Kidney glomerular epithelial cell (primary cell): ENCODE results near the gene TMEM42.

ENCODE experiments used
- DNase-seq: peaks from one replicate; lab custom pipeline; 2025; lab: John Stamatoyannopoulos, UW

The TMEM42 gene

GRCh38 chr3:44910693-44911092 lies 49.0 kb downstream of the TMEM42 start:
- DNase-seq, result no peak

- peak; percentile 45 for DNase-seq
These were observed 52.3 kb downstream of the TMEM42 start for GRCh38 chr3:44913868-44914468.

DNA sequence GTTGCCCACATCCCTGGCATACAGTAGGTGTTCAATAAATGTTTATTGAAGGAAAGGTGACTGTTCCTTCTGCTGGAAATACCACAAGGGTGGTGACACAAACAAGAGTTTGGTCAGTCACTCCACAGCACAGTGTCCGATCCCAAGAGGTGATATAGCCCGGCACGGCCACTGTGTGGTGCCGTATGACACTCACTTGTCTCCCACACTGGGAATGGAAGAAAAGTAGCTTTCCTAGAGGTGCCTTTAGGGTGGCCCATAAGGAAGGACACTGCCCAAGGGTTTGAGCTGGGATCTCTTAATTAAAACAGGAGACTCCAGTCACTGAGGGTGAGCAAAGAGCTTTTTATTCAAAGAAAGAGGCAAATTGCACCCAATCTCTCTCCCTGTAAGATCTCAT lies 53.2 kb downstream of the TMEM42 start:
- DNase-seq, result no peak
